HAP-1 (cell line): Measurements from ENCODE around the gene WIF1.

Experiments
- DNase-seq, 2 experiments: peaks; one replicate each; pipeline ENCODE4 v3.0.0-alpha.2; 2016 to 2020; ENCODE audit warnings: low spot score in 2 of 2
- H3K27me3 ChIP-seq: fragments of 250-450 bp; sonication (Bioruptor Pico); 2 replicates; pipeline ENCODE4 v1.5.1; 2020; ENCODE audit warnings: low read depth, mild to moderate bottlenecking, moderate library complexity
- H3K36me3 ChIP-seq: fragments of 250-450 bp; sonication (Bioruptor Pico); replicated peaks from 2 replicates; pipeline ENCODE4 v1.5.1; 2020; ENCODE audit warnings: mild to moderate bottlenecking
- H3K4me1 ChIP-seq: fragments of 250-450 bp; sonication (Bioruptor Pico); 2 replicates; pipeline ENCODE4 v1.5.1; 2020; ENCODE audit warnings: mild to moderate bottlenecking
- H3K4me3 ChIP-seq: fragments of 250-450 bp; sonication (Bioruptor Pico); 2 replicates; pipeline ENCODE4 v1.5.1; 2020; ENCODE audit warnings: mild to moderate bottlenecking, moderate library complexity
- H3K9me3 ChIP-seq: fragments of 250-450 bp; sonication (Bioruptor Pico); 2 replicates; pipeline ENCODE4 v1.5.1; 2020; ENCODE audit warnings: mild to moderate bottlenecking, moderate library complexity
- in situ Hi-C: fragments of 300-500 bp; cut with MboI; formaldehyde crosslinking; loops from 3 replicates; pipeline ENCODE4 v1.14.3; 2020; ENCODE audit warnings: low sequenced_read_pairs, inconsistent platforms, mixed read lengths

Gene WIF1

GRCh38 chr12:65121049-65121955, at the start of gene WIF1:
Gene WIF1, minus strand, starts transcription at chr12:65121305. Its CDS starts 114 bp downstream, at chr12:65121191.
- no peak within 1 kb of the TSS for H3K4me3 ChIP-seq
- peaks cover 28% of the 10 kb centered on the region for H3K4me1 ChIP-seq
- H3K27me3 ChIP-seq, result peaks cover 18% of the 10 kb centered on the region
- in situ Hi-C loops, result loop anchor here (5.0 kb wide), 1 partner anchor 229 kb away; no protein-coding TSS in a partner anchor
- no peaks in the 10 kb centered on the region for H3K9me3 ChIP-seq
- H3K36me3 ChIP-seq, result no peaks in the 10 kb centered on the region
- no peak for DNase-seq

GRCh38 chr12:65170209-65170881, 49.2 kb upstream of the WIF1 start:
- DNase-seq, result peak; percentile 59 to 75
- Histone ChIP-seq H3K4me1 (peaks cover 27% of the 10 kb centered on the region), H3K36me3 (peaks cover 9% of the 10 kb centered on the region), H3K27me3 (0 out of 2 replicates have a peak, but pooled peaks cover 3% of the 10 kb centered on the region), H3K4me3 (peak overlapping the region; percentile 88), H3K9me3 (no peaks in the 10 kb centered on the region)
- in situ Hi-C loops, result no loop called here

- Histone ChIP-seq H3K4me3 (peak within 1 kb of the TSS; percentile 88), H3K27me3 (0 out of 2 replicates have a peak, but pooled peaks cover 3% of the 10 kb centered on the region), H3K36me3 (peaks cover 9% of the 10 kb centered on the region), H3K4me1 (peaks cover 27% of the 10 kb centered on the region), H3K9me3 (no peaks in the 10 kb centered on the region)
- DNase-seq, result peak; percentile 84 to 91
- in situ Hi-C loops, result no loop called here
Measured at GRCh38 chr12:65169320-65170208, 48.5 kb upstream of the WIF1 start, which contains the start of gene LEMD3. Gene LEMD3, plus strand, starts transcription at chr12:65169583. Its CDS starts 14 bp downstream, at chr12:65169597.

GRCh38 chr12:65168681-65169319, 47.7 kb upstream of the WIF1 start:
- 0 out of 2 replicates have a peak, but pooled peaks cover 3% of the 10 kb centered on the region for H3K27me3 ChIP-seq
- H3K36me3 ChIP-seq, result peaks cover 9% of the 10 kb centered on the region
- peak overlapping the region; percentile 88 for H3K4me3 ChIP-seq
- no peak for DNase-seq
- H3K9me3 ChIP-seq, result no peaks in the 10 kb centered on the region
- in situ Hi-C loops, result no loop called here
- H3K4me1 ChIP-seq, result peaks cover 22% of the 10 kb centered on the region

- Histone ChIP-seq H3K4me3 (no peak overlapping the region), H3K4me1 (peaks cover 5% of the 10 kb centered on the region), H3K36me3 (peaks cover 3% of the 10 kb centered on the region), H3K9me3 (no peaks in the 10 kb centered on the region), H3K27me3 (peaks cover 16% of the 10 kb centered on the region)
- no peak for DNase-seq
- in situ Hi-C loops, result no loop called here
Measured at GRCh38 chr12:65164774-65165173, 43.7 kb upstream of the WIF1 start.

- Histone ChIP-seq H3K4me1 (peaks cover 5% of the 10 kb centered on the region), H3K4me3 (no peak overlapping the region), H3K9me3 (no peaks in the 10 kb centered on the region), H3K36me3 (no peaks in the 10 kb centered on the region), H3K27me3 (peaks cover 20% of the 10 kb centered on the region)
- in situ Hi-C loops, result no loop called here
- DNase-seq, result no peak
Measured at GRCh38 chr12:65164244-65164643, 43.1 kb upstream of the WIF1 start.

- in situ Hi-C loops, result no loop called here
- Histone ChIP-seq H3K9me3 (no peaks in the 10 kb centered on the region), H3K36me3 (no peaks in the 10 kb centered on the region), H3K4me3 (no peak overlapping the region), H3K4me1 (no peaks in the 10 kb centered on the region), H3K27me3 (peaks cover 20% of the 10 kb centered on the region)
- DNase-seq, result no peak
Measured at GRCh38 chr12:65162609-65163008, 41.5 kb upstream of the WIF1 start.

GRCh38 chr12:65157091-65157490, 36.0 kb upstream of the WIF1 start:
- Histone ChIP-seq H3K36me3 (no peaks in the 10 kb centered on the region), H3K9me3 (no peaks in the 10 kb centered on the region), H3K27me3 (peaks cover 11% of the 10 kb centered on the region), H3K4me1 (no peaks in the 10 kb centered on the region), H3K4me3 (no peak overlapping the region)
- DNase-seq, result no peak
- in situ Hi-C loops, result no loop called here

- DNase-seq, result no peak
- H3K4me3 ChIP-seq, result no peak overlapping the region
- in situ Hi-C loops, result no loop called here
Measured at GRCh38 chr12:65156366-65156841, 35.3 kb upstream of the WIF1 start.

GRCh38 chr12:65155784-65156183, 34.7 kb upstream of the WIF1 start:
- Histone ChIP-seq H3K4me3 (no peak overlapping the region), H3K9me3 (no peaks in the 10 kb centered on the region), H3K4me1 (no peaks in the 10 kb centered on the region), H3K36me3 (no peaks in the 10 kb centered on the region), H3K27me3 (peaks cover 9% of the 10 kb centered on the region; the same call in 1 of the 2 replicates)
- no peak for DNase-seq
- in situ Hi-C loops, result no loop called here

More at GRCh38 chr12:65156366-65156841, 35.3 kb upstream of the WIF1 start:
- H3K4me1 ChIP-seq, result no peaks in the 10 kb centered on the region
- peaks cover 11% of the 10 kb centered on the region for H3K27me3 ChIP-seq
- no peaks in the 10 kb centered on the region for H3K36me3 ChIP-seq
- H3K9me3 ChIP-seq, result no peaks in the 10 kb centered on the region

GRCh38 chr12:65152596-65152995, 31.5 kb upstream of the WIF1 start:
- no peaks in the 10 kb centered on the region for H3K36me3 ChIP-seq
- in situ Hi-C loops, result no loop called here
- no peak for DNase-seq
- no peaks in the 10 kb centered on the region for H3K4me1 ChIP-seq
- no peaks in the 10 kb centered on the region for H3K9me3 ChIP-seq
- peaks cover 3% of the 10 kb centered on the region; the same call in 1 of the 2 replicates for H3K27me3 ChIP-seq
- no peak overlapping the region for H3K4me3 ChIP-seq

- peaks cover 3% of the 10 kb centered on the region; the same call in 1 of the 2 replicates for H3K27me3 ChIP-seq
- in situ Hi-C loops, result no loop called here
Measured at GRCh38 chr12:65152012-65152411, 30.9 kb upstream of the WIF1 start.

More at GRCh38 chr12:65152012-65152411, 30.9 kb upstream of the WIF1 start:
- H3K4me3 ChIP-seq, result no peak overlapping the region
- no peaks in the 10 kb centered on the region for H3K9me3 ChIP-seq
- H3K36me3 ChIP-seq, result no peaks in the 10 kb centered on the region
- H3K4me1 ChIP-seq, result no peaks in the 10 kb centered on the region
- no peak for DNase-seq
